HG03039 (cell line): Measurements from ENCODE around the gene GARIN3.

ENCODE experiments used
- ATAC-seq: cut with Tn5 transposase; IDR thresholded peaks from one replicate; pipeline ENCODE4 v1.9.1; 2021; ENCODE audit warnings: mild to moderate bottlenecking, moderate library complexity; ENCODE audit not compliant: unreplicated experiment

The GARIN3 gene

GRCh38 chr5:157150995-157151394, 15.1 kb downstream of the GARIN3 start:
- no peak for ATAC-seq

- no peak for ATAC-seq
Observed at GRCh38 chr5:157148734-157149615, 17.1 kb downstream of the GARIN3 start.

GRCh38 chr5:157143127-157143971, 22.7 kb downstream of the GARIN3 start:
- ATAC-seq = peak; percentile 31

- peak; percentile 100 for ATAC-seq
Observed at GRCh38 chr5:157142317-157143126, 23.5 kb downstream of the GARIN3 start, which contains the start of gene MED7. MED7 (minus strand) TSS chr5:157142865; CDS start chr5:157139431, 3,434 bp downstream.

GRCh38 chr5:157137691-157138090, 28.4 kb downstream of the GARIN3 start:
- ATAC-seq = no peak

GRCh38 chr5:157132281-157132612, 33.8 kb downstream of the GARIN3 start:
- no peak for ATAC-seq

- no peak for ATAC-seq
Observed at GRCh38 chr5:157130925-157131324, 35.1 kb downstream of the GARIN3 start.

GRCh38 chr5:157121709-157122108, 44.4 kb downstream of the GARIN3 start:
- ATAC-seq = no peak

- ATAC-seq = no peak
Observed at GRCh38 chr5:157120102-157120501, 46.0 kb downstream of the GARIN3 start.

GRCh38 chr5:157116483-157116954, 49.5 kb downstream of the GARIN3 start:
- peak; percentile 44 for ATAC-seq

GRCh38 chr5:157115502-157115901, 50.6 kb downstream of the GARIN3 start:
- ATAC-seq = no peak

GRCh38 chr5:157115012-157115411, 51.1 kb downstream of the GARIN3 start:
- peak; percentile 48 for ATAC-seq

GRCh38 chr5:157113002-157113401, 53.1 kb downstream of the GARIN3 start:
- ATAC-seq = no peak
